ENCODE results near the gene IL1F10. TPM values are rescaled to one million over a fixed set of nuclear protein-coding genes. Genes with fewer than 3 reads are reported as not detected.

IL1F10 gene
- total and polyA plus RNA-seq, 10 of the 15 experiments (the other 5 are each of a cell fraction or from before 2014, with no cell fraction given) = not detected

GRCh38 chr2:113079131-113079530 lies 11.4 kb downstream of the IL1F10 start (continued):
- TF ChIP-seq KLF5 (IDR thresholded peaks at IDR 0.05; ENCODE audit: partially characterized antibody) (no peak), PKNOX1 (IDR thresholded peaks at IDR 0.05) (no peak), RELA (IDR thresholded peaks at IDR 0.05; ENCODE audit: borderline replicate concordance, partially characterized antibody) (no peak), SP1 (IDR thresholded peaks at IDR 0.05; ENCODE audit: low read depth, low read length) (no peak), E4F1 (IDR thresholded peaks at IDR 0.05; ENCODE audit: borderline replicate concordance, partially characterized antibody) (no peak), LARP7 (IDR thresholded peaks at IDR 0.05) (no peak), IKZF2 (IDR thresholded peaks at IDR 0.05) (no peak), MYB (IDR thresholded peaks at IDR 0.05; ENCODE audit: borderline replicate concordance, low read depth, low read length) (no peak), ZNF384 (IDR thresholded peaks at IDR 0.05; ENCODE audit: borderline replicate concordance, low read depth, low read length) (no peak), FOXK2 (IDR thresholded peaks at IDR 0.05) (no peak)

- Histone ChIP-seq H3K9me3 (replicated peaks; ENCODE audit: control insufficient read depth, insufficient read depth, low read length) (no peaks in the 10 kb centered on the region), H2AFZ (ENCODE audit: control insufficient read depth, low read depth, low read length) (no peak overlapping the region), H3K4me2 (ENCODE audit: control insufficient read depth, insufficient read depth) (no peak overlapping the region), H3K27me3 (replicated peaks in 1 of 2; ENCODE audit: control insufficient read depth in 2 of 2, insufficient read depth in 2 of 2, low read length in 1 of 2) (no peaks in the 10 kb centered on the region; a peak in 1 of 4 replicates), H3K79me2 (ENCODE audit: control insufficient read depth, insufficient read depth, low read length) (no peaks in the 10 kb centered on the region), H3K36me3 (ENCODE audit: control insufficient read depth in 2 of 2, insufficient read depth in 2 of 2, low read length in 1 of 2) (no peaks in the 10 kb centered on the region), H3K27ac (ENCODE audit: control insufficient read depth, insufficient read depth) (no peak overlapping the region), H3K4me3 (no peak overlapping the region), H4K20me1 (ENCODE audit: control insufficient read depth, insufficient read depth) (no peaks in the 10 kb centered on the region), H3K9ac (ENCODE audit: control insufficient read depth, insufficient read depth, low read length) (no peak overlapping the region), H3K4me1 (ENCODE audit: control insufficient read depth, insufficient read depth, low read length) (no peaks in the 10 kb centered on the region)
- BruUV-seq (replicated peaks) = no TSS peak
- ChIA-PET POLR2A (no interaction called here), CTCF (interaction anchor here (0.6 to 11.8 kb wide), 30 partner anchors 9 to 310 kb away, joined by 3 to 182 read pairs (median 5); partner anchors contain the start of genes IL1RN and PSD4), RAD21 (ENCODE audit: unreplicated experiment) (interaction anchor here (0.8 to 2.1 kb wide), 12 partner anchors 9 to 310 kb away, joined by 3 to 33 read pairs (median 4); no protein-coding TSS in a partner anchor), SMC1A (ENCODE audit: uncharacterized antibody, unreplicated experiment) (interaction anchor here (0.6 to 2.6 kb wide), 14 partner anchors 13 to 363 kb away, joined by 3 to 14 read pairs (median 4); no protein-coding TSS in a partner anchor)
- TF ChIP-seq CTCF (IDR thresholded peaks at IDR 0.05 in 2 of 3, conservative IDR thresholded peaks at IDR 0.05 in 1 of 3; ENCODE audit: control insufficient read depth in 2 of 3, extremely low read depth in 1 of 3, insufficient read depth in 1 of 3, low read depth in 3 of 3, low read length in 3 of 3) (peak; percentile 86 to 89 (median 87)), MTA2 (IDR thresholded peaks at IDR 0.05; ENCODE audit: low read depth) (no peak), SMC3 (IDR thresholded peaks at IDR 0.05; ENCODE audit: borderline replicate concordance, low read length) (peak; percentile 48; the same call in 1 of the 2 replicates), BMI1 (IDR thresholded peaks at IDR 0.05; ENCODE audit: borderline replicate concordance) (no peak), RAD21 (IDR thresholded peaks at IDR 0.05; ENCODE audit: insufficient read depth, low read depth, low read length) (peak; percentile 82)
- WGBS (ENCODE audit: insufficient coverage, insufficient replicate concordance, low lambda C conversion rate, missing lambda C conversion rate) = 22% methylated on average over 9 of the region's 9 CpGs
- FAIRE-seq (no peak), ATAC-seq (peak; percentile 88), DNase-seq (ENCODE audit: low read depth, low spot score) (no peak)
- intact Hi-C loops (cut with micrococcal nuclease; ENCODE audit: unreplicated experiment) (loop anchor here (2.0 kb wide), 2 partner anchors 59 to 119 kb away; no protein-coding TSS in a partner anchor), in situ Hi-C loops (cut with MboI) (no loop called here)
Observed at GRCh38 chr2:113080134-113080533, 12.4 kb downstream of the IL1F10 start.
